Fibroblast of lung (primary cell): ENCODE results near the gene KLHL26. TPM values are rescaled to one million over a fixed set of nuclear protein-coding genes. Genes with fewer than 3 reads are reported as not detected.

Experiments
- DNase-seq, 2 donors: peaks; one replicate each; pipeline versions ENCODE4 v3.0.0 to v3.0.0-alpha.2; 2010; ENCODE audit warnings: low read depth in 2 of 2
- H2AFZ ChIP-seq: 2 replicates; pipeline ENCODE4 v1.5.1; 2012; ENCODE audit warnings: low read length, control low read depth, inconsistent platforms
- H3K27ac ChIP-seq: 2 replicates; pipeline ENCODE4 v1.5.1; 2011; ENCODE audit warnings: low read length, control low read depth; ENCODE audit not compliant: insufficient read depth
- H3K27me3 ChIP-seq: 2 replicates; pipeline ENCODE4 v1.5.1; 2011; ENCODE audit warnings: mild to moderate bottlenecking, low read length; ENCODE audit not compliant: control insufficient read depth, insufficient read depth
- H3K36me3 ChIP-seq: 2 replicates; pipeline ENCODE4 v1.5.1; 2011; ENCODE audit warnings: low read length; ENCODE audit not compliant: control insufficient read depth, insufficient read depth
- H3K4me1 ChIP-seq: 2 replicates; pipeline ENCODE4 v1.5.1; 2011; ENCODE audit warnings: low read length; ENCODE audit not compliant: control insufficient read depth, insufficient read depth; ENCODE audit errors: extremely low read depth
- H3K4me2 ChIP-seq: 2 replicates; pipeline ENCODE4 v1.5.1; 2011; ENCODE audit warnings: low read length, control low read depth; ENCODE audit not compliant: insufficient read depth; ENCODE audit errors: extremely low read depth
- H3K4me3 ChIP-seq, 4 experiments: fragments of 200-600 bp in 1 of 4; sonication (generic) in 1 of 4; replicated peaks in 1 of 4; 2 replicates each; pipeline ENCODE4 v1.5.1; 2011 to 2016; ENCODE audit warnings: low read length in 4 of 4, low read depth in 3 of 4, mild to moderate bottlenecking in 3 of 4, control low read depth in 2 of 4, inconsistent platforms in 1 of 4, mixed read lengths in 1 of 4; ENCODE audit not compliant: insufficient read depth in 1 of 4; ENCODE audit errors: control extremely low read depth in 1 of 4
- H3K79me2 ChIP-seq: 2 replicates; pipeline ENCODE4 v1.5.1; 2012; ENCODE audit warnings: mild to moderate bottlenecking, low read length, inconsistent platforms; ENCODE audit not compliant: control insufficient read depth, insufficient read depth
- H3K9ac ChIP-seq: 2 replicates; pipeline ENCODE4 v1.5.1; 2011; ENCODE audit warnings: mild to moderate bottlenecking, low read length, control low read depth; ENCODE audit not compliant: insufficient read depth
- H3K9me3 ChIP-seq: 2 replicates; pipeline ENCODE4 v1.5.1; 2012; ENCODE audit warnings: low read depth, low read length; ENCODE audit not compliant: control insufficient read depth, insufficient read depth
- H4K20me1 ChIP-seq: 2 replicates; pipeline ENCODE4 v1.5.1; 2011; ENCODE audit warnings: low read length; ENCODE audit not compliant: control insufficient read depth, insufficient read depth; ENCODE audit errors: extremely low read depth
- EZH2 ChIP-seq: IDR thresholded peaks from 2 replicates; pipeline ENCODE4 v1.5.1; 2012; ENCODE audit warnings: low read length, control low read depth, mild to moderate bottlenecking; ENCODE audit errors: missing control alignments
- polyA plus RNA-seq, 2 donors: library from polyadenylated mRNA; depleted of rRNA in 1 of 2; stranded (reverse) in 1 of 2; unstranded in 1 of 2; fragments of >200 nt; gene quantifications; 2 replicates each; pipeline ENCODE4 v1.2.1, GENCODE V29; 2011 to 2012; ENCODE audit warnings: missing spikeins in 1 of 2
- total RNA-seq: library from RNA; depleted of rRNA; stranded (reverse); fragments of >200 nt; gene quantifications from 2 replicates; pipeline ENCODE4 v1.2.1, GENCODE V29; 2014
- TF ChIP-seq, protein P1 (sequence below), 2 donors: IDR thresholded peaks in 1 of 2; conservative IDR thresholded peaks in 1 of 2; 1 replicate in 1 of 2; 2 replicates in 1 of 2; pipeline ENCODE4 v1.5.1; 2011 to 2012; ENCODE audit warnings: low read length in 2 of 2, control low read depth in 1 of 2, inconsistent platforms in 1 of 2, low read depth in 1 of 2, mild to moderate bottlenecking in 1 of 2

KLHL26 gene
- total and polyA plus RNA-seq, 2 donors (not counting 1 experiment from before 2014, with no cell fraction given): 1.4 to 3.5 TPM

DNA sequence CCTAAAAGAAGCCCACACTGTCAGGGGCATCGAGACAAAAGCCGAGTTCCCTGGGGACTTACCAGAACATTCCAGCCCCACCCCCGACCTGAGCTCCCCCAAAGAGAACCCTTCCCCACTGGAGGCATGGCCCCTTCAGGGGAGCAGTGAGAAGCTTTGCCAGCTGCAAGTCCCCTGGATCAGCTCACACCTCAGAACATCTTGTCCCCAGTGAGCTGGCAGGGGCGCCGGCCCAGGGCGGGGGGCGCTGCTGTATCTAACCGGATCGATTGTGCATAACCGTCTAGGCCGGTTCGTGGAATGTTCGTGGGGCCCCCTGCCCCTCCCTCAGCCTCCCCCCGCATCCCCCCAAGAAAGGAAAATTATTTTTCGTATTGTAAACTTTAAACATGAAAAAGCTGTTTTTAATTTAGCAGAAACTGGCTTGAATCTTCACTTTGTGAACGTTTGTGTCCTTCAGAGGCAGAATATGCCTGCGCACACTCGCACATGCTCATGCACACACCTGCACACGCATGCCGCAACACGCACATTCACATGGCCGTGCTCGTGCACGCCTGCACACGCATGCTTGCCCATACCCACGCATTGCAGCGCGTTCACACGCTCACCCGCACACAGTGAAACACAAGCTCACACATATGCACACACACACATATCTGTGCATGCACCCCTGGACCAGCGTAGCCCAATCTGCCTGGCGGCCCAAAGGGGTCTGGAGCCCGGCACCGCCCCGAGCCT lies 34.6 kb downstream of the KLHL26 start:
- H4K20me1 ChIP-seq: no peaks in the 10 kb centered on the region
- H3K27ac ChIP-seq: no peak overlapping the region
- H3K79me2 ChIP-seq: no peaks in the 10 kb centered on the region
- H3K9ac ChIP-seq: no peak overlapping the region
- TF ChIP-seq, protein P1, sequence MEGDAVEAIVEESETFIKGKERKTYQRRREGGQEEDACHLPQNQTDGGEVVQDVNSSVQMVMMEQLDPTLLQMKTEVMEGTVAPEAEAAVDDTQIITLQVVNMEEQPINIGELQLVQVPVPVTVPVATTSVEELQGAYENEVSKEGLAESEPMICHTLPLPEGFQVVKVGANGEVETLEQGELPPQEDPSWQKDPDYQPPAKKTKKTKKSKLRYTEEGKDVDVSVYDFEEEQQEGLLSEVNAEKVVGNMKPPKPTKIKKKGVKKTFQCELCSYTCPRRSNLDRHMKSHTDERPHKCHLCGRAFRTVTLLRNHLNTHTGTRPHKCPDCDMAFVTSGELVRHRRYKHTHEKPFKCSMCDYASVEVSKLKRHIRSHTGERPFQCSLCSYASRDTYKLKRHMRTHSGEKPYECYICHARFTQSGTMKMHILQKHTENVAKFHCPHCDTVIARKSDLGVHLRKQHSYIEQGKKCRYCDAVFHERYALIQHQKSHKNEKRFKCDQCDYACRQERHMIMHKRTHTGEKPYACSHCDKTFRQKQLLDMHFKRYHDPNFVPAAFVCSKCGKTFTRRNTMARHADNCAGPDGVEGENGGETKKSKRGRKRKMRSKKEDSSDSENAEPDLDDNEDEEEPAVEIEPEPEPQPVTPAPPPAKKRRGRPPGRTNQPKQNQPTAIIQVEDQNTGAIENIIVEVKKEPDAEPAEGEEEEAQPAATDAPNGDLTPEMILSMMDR (conservative IDR thresholded peaks at IDR 0.05 in 1 of 2, IDR thresholded peaks at IDR 0.05 in 1 of 2; ENCODE audit: low read depth in 1 of 2, low read length in 2 of 2): no peak
- TF ChIP-seq EZH2: no peak
- H3K9me3 ChIP-seq: no peaks in the 10 kb centered on the region
- H3K4me2 ChIP-seq: no peak overlapping the region
- H3K36me3 ChIP-seq: peaks cover 11% of the 10 kb centered on the region
- H3K4me3 ChIP-seq: no peak overlapping the region
- peak in 1 of 2 donors; percentile 36 for DNase-seq
- H3K4me1 ChIP-seq: peaks cover 5% of the 10 kb centered on the region
- H3K27me3 ChIP-seq: no peaks in the 10 kb centered on the region
- no peak overlapping the region for H2AFZ ChIP-seq

DNA sequence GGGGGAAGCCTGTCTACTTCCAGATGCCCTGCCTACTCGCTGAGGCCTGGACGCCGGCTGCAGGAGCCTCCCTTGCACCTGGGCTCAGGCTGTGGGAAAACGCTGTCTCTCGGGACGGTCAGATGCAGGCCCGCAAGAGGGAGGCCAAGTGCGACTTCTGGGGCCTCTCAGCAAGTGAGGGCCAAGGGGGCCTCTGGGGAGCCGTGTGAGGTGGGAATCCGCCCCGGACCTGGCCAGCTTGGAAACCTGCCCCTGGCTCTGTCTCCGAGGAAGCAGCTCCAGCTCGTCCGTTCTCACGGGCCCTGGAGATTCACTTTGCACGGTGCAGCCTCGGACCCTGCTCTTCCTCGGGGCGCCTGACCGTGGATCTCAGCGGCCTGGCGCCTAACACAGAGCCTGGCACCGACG lies 35.2 kb downstream of the KLHL26 start:
- Histone ChIP-seq H3K79me2 (no peaks in the 10 kb centered on the region), H3K27me3 (no peaks in the 10 kb centered on the region), H3K4me3 (no peak overlapping the region), H4K20me1 (no peaks in the 10 kb centered on the region), H3K4me1 (peaks cover 5% of the 10 kb centered on the region), H3K9me3 (no peaks in the 10 kb centered on the region), H2AFZ (no peak overlapping the region), H3K9ac (no peak overlapping the region), H3K4me2 (peak overlapping the region; percentile 44), H3K27ac (no peak overlapping the region), H3K36me3 (peaks cover 11% of the 10 kb centered on the region)
- no peak for DNase-seq
- TF ChIP-seq, protein P1 (conservative IDR thresholded peaks at IDR 0.05 in 1 of 2, IDR thresholded peaks at IDR 0.05 in 1 of 2; ENCODE audit: low read depth in 1 of 2, low read length in 2 of 2): no peak

DNA sequence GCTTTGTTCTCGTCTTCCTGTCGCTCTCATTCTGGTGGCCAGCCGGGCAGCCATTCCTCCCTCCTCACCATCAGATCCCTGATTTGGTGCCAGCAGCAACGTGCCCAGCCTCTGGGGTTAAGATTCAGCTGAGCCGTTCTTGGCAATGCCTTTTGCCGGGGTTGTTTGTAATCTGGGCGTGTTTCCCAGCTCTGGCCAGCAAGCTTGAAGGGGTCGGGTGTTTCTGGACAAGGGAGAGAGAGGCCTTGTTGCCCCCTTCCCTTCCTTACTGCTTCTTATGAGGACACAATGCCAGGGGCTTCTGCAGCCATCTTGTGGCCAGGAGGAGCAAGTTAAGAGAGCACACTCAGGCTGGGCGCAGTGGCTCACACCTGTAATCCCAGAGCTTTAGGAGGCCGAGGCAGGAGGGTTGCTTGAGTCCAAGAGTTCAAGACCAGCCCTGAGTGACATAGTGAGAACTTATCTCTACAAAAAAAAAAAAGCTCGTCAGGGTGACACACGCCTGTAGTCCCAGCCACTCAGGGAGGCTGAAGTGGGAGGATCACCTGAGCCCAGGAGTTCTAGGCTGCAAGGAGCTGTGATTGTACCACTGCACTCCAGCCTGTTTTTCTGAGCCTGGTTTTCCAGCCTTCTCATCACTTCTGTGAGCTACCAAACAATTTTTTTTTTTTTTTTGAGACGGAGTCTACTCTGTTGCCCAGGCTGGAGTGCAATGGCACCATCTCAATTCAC lies 35.9 kb downstream of the KLHL26 start:
- Histone ChIP-seq H3K4me2 (peak overlapping the region; percentile 44), H2AFZ (no peak overlapping the region), H3K9me3 (no peaks in the 10 kb centered on the region), H3K27me3 (no peaks in the 10 kb centered on the region), H3K27ac (no peak overlapping the region), H4K20me1 (no peaks in the 10 kb centered on the region), H3K4me1 (peaks cover 5% of the 10 kb centered on the region), H3K4me3 (no peak overlapping the region), H3K79me2 (no peaks in the 10 kb centered on the region), H3K36me3 (peaks cover 7% of the 10 kb centered on the region), H3K9ac (no peak overlapping the region)
- TF ChIP-seq, protein P1 (conservative IDR thresholded peaks at IDR 0.05 in 1 of 2, IDR thresholded peaks at IDR 0.05 in 1 of 2; ENCODE audit: low read depth in 1 of 2, low read length in 2 of 2): peak; percentile 34 to 44
- no peak for TF ChIP-seq EZH2
- DNase-seq: peak; percentile 60 to 86
